ENCODE measurements around the gene TCF7L2.

GRCh38 chr10:113068178-113068890 is 118.3 kb downstream of the TCF7L2 start:
- TF ChIP-seq, protein P1, sequence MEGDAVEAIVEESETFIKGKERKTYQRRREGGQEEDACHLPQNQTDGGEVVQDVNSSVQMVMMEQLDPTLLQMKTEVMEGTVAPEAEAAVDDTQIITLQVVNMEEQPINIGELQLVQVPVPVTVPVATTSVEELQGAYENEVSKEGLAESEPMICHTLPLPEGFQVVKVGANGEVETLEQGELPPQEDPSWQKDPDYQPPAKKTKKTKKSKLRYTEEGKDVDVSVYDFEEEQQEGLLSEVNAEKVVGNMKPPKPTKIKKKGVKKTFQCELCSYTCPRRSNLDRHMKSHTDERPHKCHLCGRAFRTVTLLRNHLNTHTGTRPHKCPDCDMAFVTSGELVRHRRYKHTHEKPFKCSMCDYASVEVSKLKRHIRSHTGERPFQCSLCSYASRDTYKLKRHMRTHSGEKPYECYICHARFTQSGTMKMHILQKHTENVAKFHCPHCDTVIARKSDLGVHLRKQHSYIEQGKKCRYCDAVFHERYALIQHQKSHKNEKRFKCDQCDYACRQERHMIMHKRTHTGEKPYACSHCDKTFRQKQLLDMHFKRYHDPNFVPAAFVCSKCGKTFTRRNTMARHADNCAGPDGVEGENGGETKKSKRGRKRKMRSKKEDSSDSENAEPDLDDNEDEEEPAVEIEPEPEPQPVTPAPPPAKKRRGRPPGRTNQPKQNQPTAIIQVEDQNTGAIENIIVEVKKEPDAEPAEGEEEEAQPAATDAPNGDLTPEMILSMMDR (IDR thresholded peaks at IDR 0.05): no peak
- TF ChIP-seq, protein P2, sequence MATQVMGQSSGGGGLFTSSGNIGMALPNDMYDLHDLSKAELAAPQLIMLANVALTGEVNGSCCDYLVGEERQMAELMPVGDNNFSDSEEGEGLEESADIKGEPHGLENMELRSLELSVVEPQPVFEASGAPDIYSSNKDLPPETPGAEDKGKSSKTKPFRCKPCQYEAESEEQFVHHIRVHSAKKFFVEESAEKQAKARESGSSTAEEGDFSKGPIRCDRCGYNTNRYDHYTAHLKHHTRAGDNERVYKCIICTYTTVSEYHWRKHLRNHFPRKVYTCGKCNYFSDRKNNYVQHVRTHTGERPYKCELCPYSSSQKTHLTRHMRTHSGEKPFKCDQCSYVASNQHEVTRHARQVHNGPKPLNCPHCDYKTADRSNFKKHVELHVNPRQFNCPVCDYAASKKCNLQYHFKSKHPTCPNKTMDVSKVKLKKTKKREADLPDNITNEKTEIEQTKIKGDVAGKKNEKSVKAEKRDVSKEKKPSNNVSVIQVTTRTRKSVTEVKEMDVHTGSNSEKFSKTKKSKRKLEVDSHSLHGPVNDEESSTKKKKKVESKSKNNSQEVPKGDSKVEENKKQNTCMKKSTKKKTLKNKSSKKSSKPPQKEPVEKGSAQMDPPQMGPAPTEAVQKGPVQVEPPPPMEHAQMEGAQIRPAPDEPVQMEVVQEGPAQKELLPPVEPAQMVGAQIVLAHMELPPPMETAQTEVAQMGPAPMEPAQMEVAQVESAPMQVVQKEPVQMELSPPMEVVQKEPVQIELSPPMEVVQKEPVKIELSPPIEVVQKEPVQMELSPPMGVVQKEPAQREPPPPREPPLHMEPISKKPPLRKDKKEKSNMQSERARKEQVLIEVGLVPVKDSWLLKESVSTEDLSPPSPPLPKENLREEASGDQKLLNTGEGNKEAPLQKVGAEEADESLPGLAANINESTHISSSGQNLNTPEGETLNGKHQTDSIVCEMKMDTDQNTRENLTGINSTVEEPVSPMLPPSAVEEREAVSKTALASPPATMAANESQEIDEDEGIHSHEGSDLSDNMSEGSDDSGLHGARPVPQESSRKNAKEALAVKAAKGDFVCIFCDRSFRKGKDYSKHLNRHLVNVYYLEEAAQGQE (IDR thresholded peaks at IDR 0.05; ENCODE audit: insufficient read depth in 1 of 2, low read depth in 2 of 2, low read length in 1 of 2): no peak
- TF ChIP-seq SIN3A (IDR thresholded peaks at IDR 0.05; ENCODE audit: borderline replicate concordance, insufficient read depth, low read depth, low read length) (no peak), POLR2AphosphoS5 (IDR thresholded peaks at IDR 0.05; ENCODE audit: low read depth, low read length) (no peak)
